H4 (cell line): Measurements from ENCODE around the gene MMP13. TPM values are rescaled to one million over a fixed set of nuclear protein-coding genes. Genes with fewer than 3 reads are reported as not detected.
"Not testable (repeated sequence)": the region's sequence is repeated elsewhere in the genome, so short reads cannot be mapped to it uniquely, and the experiment has no call there.

Experiments
- DNase-seq: peaks from one replicate; pipeline ENCODE4 v3.0.0-alpha.2; 2015; ENCODE audit warnings: low spot score
- total RNA-seq: library from RNA; depleted of rRNA; stranded (reverse); fragments of >200 nt; shearing (Covaris generic); gene quantifications from 2 replicates; pipeline ENCODE4 v1.2.3, GENCODE V29; 2014

The MMP13 gene
- total RNA-seq, 1 experiment from 2014 or later: 15.8 TPM

DNA sequence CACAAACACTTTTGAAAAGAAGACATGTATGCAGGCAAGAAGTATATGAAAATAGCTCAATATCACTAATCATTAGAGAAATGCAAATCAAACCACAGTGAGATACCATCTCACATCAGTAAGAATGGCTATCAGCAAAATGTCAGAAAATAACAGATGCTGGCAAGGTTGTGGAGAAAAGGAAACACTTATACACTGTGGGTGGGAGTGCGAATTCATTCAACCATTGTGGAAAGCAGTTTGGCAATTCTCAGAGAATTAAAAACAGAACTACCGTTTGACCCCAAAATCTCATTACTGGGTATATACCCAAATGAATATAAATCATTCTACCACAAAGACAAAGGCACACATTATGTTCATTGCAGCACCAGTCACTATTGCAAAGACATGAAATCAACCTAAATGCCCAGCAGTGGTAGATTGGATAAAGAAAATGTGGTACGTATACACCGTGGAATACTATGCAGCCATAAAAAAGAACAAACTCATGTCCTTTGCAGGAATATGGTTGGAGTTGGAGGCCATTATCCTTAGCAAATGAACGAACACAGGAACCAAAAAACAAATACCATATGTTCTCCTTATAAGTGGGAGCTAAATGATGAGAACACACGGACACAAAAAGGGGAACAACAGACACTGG is 18.5 kb downstream of the MMP13 start:
- no peak for DNase-seq

- DNase-seq: no peak
Observed at GRCh38 chr11:102935514-102935913, 20.0 kb downstream of the MMP13 start.

GRCh38 chr11:102934735-102935134 is 20.8 kb downstream of the MMP13 start:
- DNase-seq: no peak

- DNase-seq: no peak
Observed at GRCh38 chr11:102933627-102934026, 21.9 kb downstream of the MMP13 start.

GRCh38 chr11:102932678-102933077 is 22.9 kb downstream of the MMP13 start:
- DNase-seq: no peak

DNA sequence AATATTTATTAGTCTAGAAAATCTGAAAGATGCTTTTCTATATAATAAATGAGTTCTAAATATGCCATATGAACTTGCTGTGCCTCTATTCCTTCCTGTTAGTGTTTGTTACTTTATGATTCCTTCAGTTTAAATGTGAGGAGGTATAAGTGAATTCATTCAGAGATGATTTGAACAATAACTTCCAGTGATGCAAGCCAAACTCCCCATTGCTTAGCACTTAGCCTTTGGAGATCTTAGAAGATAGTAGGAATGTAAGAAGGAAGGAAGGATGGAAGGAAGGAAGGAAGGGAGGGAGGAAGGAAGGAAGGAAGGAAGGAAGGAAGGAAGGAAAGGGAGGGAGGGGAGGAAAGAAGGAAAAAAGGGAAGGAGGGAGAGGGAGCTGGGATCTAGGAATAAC is 25.1 kb downstream of the MMP13 start:
- DNase-seq: no peak

- DNase-seq: no peak
Observed at GRCh38 chr11:102929972-102930371, 25.6 kb downstream of the MMP13 start.

DNA sequence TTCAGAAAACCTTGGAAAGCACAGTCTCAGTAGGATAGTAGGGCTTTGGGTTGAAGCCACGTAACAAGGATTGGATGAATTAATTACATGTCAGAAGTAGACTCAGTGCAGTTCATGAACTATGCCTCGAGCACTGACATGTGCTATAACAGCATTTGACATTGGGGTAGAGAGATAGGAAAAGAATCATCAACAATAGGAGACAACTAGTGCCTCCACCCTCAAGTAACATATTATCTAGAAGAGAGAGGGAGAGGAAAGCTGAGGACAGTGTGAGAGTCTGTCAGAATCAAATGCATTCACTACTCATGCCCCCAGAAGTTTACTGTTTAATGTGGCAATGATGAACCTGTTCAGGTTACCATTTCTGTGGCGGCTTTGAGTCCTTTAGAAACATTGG is 26.4 kb downstream of the MMP13 start:
- no peak for DNase-seq

GRCh38 chr11:102928247-102928646 is 27.3 kb downstream of the MMP13 start:
- DNase-seq: no peak

DNA sequence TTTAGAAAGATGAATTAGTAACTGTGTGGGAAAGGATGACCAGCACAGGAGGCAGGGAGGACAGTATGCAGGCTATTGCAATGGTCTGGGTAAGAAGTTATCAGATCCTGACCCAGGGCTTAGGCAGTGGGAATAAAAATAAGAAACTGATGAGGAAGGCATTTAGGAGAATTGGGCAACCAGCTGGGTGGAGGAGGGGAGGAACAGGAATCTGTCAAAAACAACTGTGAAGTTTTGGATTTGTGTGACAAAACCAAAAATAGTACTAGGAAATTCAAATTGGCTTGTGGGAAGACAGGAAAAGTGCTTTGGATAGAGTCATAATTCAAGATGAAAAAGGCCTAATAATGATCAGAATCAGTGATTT is 27.9 kb downstream of the MMP13 start:
- DNase-seq: no peak

DNA sequence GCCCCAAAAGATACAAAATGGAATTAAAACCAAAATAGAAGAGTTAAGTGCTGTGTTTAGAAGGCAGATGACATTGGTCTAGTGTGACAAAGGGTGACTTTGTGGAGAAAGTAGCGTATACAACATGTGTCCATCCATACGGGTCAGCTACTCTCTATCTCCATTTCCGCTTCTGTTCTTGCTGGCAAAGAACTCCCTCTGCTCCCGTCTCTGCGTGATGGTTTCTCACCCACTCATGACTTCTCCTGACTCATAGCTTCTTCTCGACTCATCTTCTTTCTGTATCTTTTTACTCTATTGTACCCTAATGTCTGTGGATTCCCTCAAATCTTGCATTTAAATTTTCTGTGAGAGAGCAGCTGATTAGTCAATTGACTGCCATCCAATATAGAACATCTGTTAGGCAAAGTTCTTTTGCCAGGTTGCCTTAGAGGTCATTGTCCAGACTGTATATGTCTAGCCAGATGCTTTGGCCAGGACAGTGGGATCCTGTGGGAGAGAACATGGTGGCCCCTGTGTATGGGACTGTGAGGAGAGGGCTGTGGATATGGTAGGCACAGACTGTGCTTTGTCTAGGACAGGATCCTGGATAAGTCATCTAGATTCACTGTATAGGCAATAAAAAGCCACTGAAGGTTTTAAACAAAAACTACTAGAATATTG is 28.4 kb downstream of the MMP13 start:
- no peak for DNase-seq

DNA sequence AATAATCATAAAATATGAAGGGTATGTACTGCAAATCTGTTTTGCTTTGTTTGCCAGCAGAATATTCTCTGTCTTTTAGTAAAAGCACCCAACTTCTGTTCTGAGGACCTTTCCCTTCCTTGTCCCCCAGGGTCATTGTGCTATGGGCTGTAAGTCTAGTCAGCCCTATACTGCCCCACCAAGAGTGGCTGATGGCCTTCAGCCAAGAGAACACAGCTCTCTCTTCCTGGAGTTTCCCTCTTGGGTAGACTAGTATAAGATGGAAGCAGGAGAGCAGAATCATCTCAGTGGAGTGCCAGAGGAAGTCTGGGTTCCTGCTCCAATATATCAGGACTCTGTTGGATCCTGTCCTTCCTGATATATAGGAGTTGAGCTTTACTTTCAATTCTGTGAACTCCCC is 29.0 kb downstream of the MMP13 start:
- DNase-seq: no peak

DNA sequence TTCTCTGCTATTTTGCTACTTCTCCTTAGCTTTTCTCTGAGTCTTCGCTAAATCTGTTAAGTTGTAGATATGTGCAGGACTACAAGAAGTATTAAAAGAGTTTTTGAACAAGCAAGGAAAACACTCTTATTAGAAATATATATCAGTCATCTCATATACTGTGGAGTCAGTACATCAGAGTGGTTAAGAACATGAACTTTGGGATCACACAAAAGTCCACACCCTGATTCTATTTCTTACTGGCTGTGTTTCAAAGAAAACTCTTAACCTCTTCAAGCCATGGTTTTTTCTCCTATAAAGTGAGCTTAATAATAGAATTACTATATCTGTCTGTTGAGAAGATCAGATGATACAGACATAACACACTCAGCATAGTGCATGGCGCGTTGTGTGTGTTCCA is 29.5 kb downstream of the MMP13 start:
- DNase-seq: no peak

DNA sequence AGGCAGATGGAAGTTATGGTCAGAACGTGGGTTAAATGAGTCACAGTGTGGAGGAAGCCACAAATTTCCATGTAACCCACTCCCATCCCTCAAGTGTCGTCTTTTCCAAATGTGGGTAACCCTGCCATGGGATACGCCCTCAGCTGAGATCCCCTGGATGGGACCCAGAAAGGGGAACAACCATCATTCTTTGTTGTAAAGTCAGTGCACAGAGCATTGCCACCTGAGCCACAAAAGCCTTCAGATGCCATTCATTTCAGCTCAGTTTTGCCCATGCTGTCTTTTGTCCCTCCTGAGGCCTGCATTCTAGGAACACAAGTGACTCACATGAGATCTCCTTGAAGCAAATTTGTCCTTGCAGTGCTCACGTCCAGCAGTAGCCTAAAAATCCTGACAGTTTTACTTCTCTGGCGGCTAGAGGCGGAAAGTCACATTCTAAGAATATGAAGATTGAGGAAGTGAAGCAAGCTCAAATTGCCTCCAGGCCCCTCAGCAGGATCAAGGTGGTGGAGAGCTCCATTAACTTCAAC is 30.6 kb downstream of the MMP13 start:
- DNase-seq: peak; percentile 18

DNA sequence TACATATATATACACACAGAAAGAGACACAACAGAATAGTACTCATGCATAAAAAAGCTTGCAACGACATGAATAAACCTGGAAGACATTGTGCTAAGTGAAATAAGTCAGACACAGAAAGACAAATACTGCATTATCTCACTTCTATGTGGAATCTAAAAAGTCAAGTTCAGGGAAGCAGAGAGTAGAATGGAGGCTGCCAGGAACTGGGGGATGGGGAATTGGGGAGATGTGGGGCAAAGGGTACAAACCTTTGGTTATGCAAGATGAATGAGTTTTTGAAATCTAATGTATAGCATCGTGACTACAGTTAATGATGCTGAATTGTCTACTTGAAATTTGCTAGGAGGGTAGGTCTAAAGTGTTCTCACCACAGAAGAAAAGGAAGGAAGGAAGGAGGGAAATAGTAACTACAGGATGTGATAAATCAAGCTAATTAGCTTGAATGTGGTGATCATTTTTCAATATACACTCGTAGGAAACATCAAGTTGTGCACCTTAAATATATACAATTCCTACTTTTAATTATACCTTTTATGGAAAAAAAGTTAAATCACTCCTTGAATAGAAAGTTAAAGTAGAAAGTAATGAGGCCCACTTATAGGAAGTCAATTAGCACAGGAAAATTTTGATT is 33.8 kb downstream of the MMP13 start:
- DNase-seq: no peak

DNA sequence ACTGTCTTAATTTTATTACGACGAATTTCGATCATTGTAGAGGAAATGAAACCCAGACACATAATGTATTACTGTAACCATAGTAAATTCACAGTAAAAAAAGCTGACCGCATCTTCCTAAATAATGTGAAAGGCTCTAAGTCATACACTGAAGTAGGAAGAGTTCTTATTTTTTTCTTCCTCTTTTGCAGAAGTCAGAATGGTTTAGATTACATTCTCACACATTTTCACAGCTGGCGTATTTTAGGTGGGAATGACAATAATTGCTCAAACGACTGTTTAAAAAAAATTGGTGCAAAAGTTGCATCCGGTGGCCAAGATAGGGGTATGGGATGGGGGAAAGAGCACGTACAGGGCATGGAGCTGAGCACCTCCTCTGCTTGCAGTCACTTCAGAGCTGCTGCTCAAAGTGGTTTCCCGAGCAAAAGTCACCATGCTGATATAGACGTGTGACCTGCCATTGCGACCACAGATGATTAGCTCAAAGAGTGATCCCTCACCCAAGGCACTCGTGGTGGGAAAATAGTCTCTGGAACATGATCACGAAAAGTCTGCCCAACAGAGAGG is 35.3 kb downstream of the MMP13 start:
- DNase-seq: no peak

GRCh38 chr11:102915044-102915375 is 40.5 kb downstream of the MMP13 start:
- DNase-seq: no peak

DNA sequence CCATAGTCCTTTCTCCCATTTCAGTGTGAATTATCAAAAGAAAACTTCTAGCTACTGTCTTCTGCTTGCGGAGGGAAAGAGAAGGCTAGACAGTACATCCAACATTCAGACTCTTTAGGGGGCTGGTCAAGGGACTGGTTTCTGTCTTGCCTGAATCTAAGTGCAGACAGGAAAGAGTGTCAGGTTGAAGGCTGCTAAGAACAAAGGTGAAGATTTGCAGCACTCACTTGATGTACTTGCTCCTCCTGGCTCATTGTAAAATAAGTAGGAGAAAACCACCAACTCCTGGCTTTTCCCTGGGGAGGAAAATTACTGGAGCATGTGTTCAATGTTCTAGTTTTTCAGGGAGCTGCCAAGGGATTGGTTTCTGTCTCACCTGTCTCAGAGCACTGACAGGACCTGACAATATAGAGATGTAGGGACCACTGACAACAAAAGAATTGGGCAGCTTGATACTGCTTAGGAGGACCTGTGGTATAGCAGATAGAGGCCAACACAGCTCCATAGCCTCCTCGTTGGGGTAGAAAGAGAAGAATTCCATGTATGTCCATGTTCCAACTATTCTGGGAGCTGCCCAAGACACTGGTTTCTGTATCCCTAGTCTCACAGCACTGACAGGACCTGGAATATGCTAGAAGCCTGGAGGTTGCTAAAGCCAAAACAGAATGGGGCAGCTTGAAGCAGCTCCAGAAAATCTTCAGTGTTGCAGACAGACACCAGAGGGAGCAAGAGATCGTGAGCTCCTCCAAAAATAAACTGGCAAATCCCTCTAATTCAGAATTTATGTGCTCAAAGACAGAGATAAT is 41.1 kb downstream of the MMP13 start:
- peak; percentile 32 for DNase-seq

GRCh38 chr11:102912482-102912830 is 43.1 kb downstream of the MMP13 start:
- no peak for DNase-seq

- no peak for DNase-seq
Observed at GRCh38 chr11:102911758-102912481, 43.6 kb downstream of the MMP13 start.

DNA sequence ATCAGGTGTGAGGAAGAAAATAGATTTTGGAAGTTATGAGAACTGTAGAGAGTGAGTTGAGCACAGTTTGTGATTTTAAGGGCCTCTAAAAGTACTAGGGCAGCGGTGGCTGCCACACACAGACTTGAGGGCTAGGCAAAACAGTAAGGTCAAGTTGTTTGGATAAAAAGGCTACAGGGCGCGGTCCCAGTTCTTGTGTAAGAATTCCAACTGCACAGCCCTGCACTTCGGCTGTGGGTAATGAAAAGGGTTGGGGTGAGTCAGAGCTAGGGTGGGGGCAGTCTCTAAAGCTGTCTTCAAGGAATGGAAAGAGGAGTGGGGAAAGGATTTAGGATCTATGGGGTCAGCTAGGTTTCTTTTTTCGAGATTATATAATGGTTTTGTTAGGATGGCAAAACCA is 49.7 kb downstream of the MMP13 start:
- DNase-seq: not testable (repeated sequence)
